ENCODE results near the gene ERRFI1. TPM values are rescaled to one million over a fixed set of nuclear protein-coding genes. Genes with fewer than 3 reads are reported as not detected.
"Not testable (repeated sequence)": the region's sequence is repeated elsewhere in the genome, so short reads cannot be mapped to it uniquely, and the experiment has no call there.

Gene ERRFI1
- total RNA-seq, 4 donors from 2014 or later, result 308 to 587 (median 435) TPM

- Histone ChIP-seq H3K27ac (replicated peaks in 1 of 4) (no peak overlapping the region), H3K36me3 (peaks cover 57 to 99% (median 85%) of the 10 kb centered on the region in 4 donors), H3K4me3 (no peak overlapping the region), H3K27me3 (no peaks in the 10 kb centered on the region), H3K4me1 (peaks cover 26 to 52% (median 45%) of the 10 kb centered on the region in 4 donors), H3K9me3 (no peaks in the 10 kb centered on the region)
- no peak for DNase-seq (ENCODE audit: extremely low spot score)
- intact Hi-C loops (cut with DNase I), result loop anchor here (10.0 kb wide), 1 partner anchor 887 kb away; no protein-coding TSS in a partner anchor
- 85% methylated on average over 4 of the region's 4 CpGs for WGBS
- no peak for TF ChIP-seq EP300 (IDR thresholded peaks at IDR 0.05)
- TF ChIP-seq POLR2A (IDR thresholded peaks at IDR 0.05; ENCODE audit: low read depth), result no peak
- TF ChIP-seq POLR2AphosphoS5 (IDR thresholded peaks at IDR 0.05), result no peak
Measured at GRCh38 chr1:7967651-7968050, 58.5 kb downstream of the ERRFI1 start.

DNA sequence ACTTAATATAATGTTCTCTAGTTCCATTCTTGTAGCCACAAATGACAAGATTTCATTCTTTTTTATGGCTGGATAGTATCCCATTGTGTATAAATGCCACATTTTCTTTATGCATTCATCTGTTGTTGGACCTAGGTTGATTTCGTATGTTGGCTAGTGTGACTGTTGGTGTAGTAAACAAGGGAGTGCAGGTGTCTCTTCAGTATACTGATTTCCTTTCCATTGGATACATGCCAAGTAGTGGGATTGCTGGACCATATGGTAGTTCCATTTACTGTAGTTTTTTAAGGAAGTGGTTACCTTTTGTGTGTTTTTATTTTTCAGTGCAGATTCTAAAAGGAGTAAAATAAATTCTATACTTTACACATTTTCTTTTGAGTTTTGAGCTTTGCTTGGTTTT, 58.9 kb downstream of the ERRFI1 start:
- Histone ChIP-seq H3K9me3 (no peaks in the 10 kb centered on the region), H3K4me1 (peaks cover 30 to 57% (median 49%) of the 10 kb centered on the region in 4 donors), H3K27me3 (no peaks in the 10 kb centered on the region), H3K27ac (replicated peaks in 1 of 4) (no peak overlapping the region), H3K4me3 (no peak overlapping the region), H3K36me3 (peaks cover 57 to 94% (median 80%) of the 10 kb centered on the region in 4 donors)
- TF ChIP-seq EP300 (IDR thresholded peaks at IDR 0.05) (no peak), POLR2A (IDR thresholded peaks at IDR 0.05; ENCODE audit: low read depth) (no peak), CTCF (IDR thresholded peaks at IDR 0.05) (no peak), POLR2AphosphoS5 (IDR thresholded peaks at IDR 0.05) (no peak)
- DNase-seq (ENCODE audit: extremely low spot score), result no peak
- 50% methylated on average over 1 of the region's 1 CpG for WGBS
- intact Hi-C loops (cut with DNase I), result loop anchor here (10.0 kb wide), 1 partner anchor 888 kb away; no protein-coding TSS in a partner anchor

- H3K9me3 ChIP-seq, result no peaks in the 10 kb centered on the region
- DNase-seq (ENCODE audit: extremely low spot score), result no peak
- H3K27me3 ChIP-seq, result no peaks in the 10 kb centered on the region
- H3K4me1 ChIP-seq, result peaks cover 38 to 71% (median 61%) of the 10 kb centered on the region in 4 donors
- H3K36me3 ChIP-seq, result peaks cover 35 to 67% (median 53%) of the 10 kb centered on the region in 4 donors
- WGBS, result 93% methylated on average over 3 of the region's 3 CpGs
- intact Hi-C loops (cut with DNase I), result loop anchor here (10.0 kb wide), 1 partner anchor 890 kb away; no protein-coding TSS in a partner anchor
- no peak overlapping the region for H3K4me3 ChIP-seq
- TF ChIP-seq POLR2A (IDR thresholded peaks at IDR 0.05; ENCODE audit: low read depth) (no peak), POLR2AphosphoS5 (IDR thresholded peaks at IDR 0.05) (no peak), CTCF (IDR thresholded peaks at IDR 0.05) (no peak), EP300 (IDR thresholded peaks at IDR 0.05) (no peak)
- H3K27ac ChIP-seq (replicated peaks in 1 of 4), result no peak overlapping the region
Measured at GRCh38 chr1:7964476-7964875, 61.6 kb downstream of the ERRFI1 start.

DNA sequence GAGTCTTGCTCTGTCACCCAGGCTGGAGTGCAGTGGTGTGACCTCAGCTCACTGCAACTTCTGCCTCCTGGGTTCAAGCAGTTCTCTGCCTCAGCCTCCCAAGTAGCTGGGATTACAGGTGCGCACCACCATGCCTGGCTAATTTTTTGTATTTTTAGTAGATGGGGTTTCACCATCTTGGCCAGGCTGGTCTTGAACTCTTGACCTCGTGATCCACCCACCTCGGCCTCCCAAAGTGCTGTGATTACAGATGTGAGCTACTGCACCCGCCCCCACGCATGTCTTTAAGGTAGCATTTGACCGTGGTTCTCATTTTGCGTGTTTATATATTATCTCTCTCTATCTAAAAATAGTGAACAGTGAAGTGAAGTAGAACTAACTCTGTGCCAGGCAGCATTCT, 62.3 kb downstream of the ERRFI1 start:
- H3K4me3 ChIP-seq; H3K27me3 ChIP-seq; H3K9me3 ChIP-seq; DNase-seq (ENCODE audit: extremely low spot score); H3K27ac ChIP-seq (replicated peaks in 1 of 4): not testable (repeated sequence)
- WGBS, result 89% methylated on average over 6 of the region's 7 CpGs
- intact Hi-C loops (cut with DNase I), result loop anchor here (10.0 kb wide), 1 partner anchor 891 kb away; no protein-coding TSS in a partner anchor
- Histone ChIP-seq H3K36me3 (peaks cover 29 to 60% (median 47%) of the 10 kb centered on the region in 4 donors), H3K4me1 (peaks cover 38 to 71% (median 61%) of the 10 kb centered on the region in 4 donors)

DNA sequence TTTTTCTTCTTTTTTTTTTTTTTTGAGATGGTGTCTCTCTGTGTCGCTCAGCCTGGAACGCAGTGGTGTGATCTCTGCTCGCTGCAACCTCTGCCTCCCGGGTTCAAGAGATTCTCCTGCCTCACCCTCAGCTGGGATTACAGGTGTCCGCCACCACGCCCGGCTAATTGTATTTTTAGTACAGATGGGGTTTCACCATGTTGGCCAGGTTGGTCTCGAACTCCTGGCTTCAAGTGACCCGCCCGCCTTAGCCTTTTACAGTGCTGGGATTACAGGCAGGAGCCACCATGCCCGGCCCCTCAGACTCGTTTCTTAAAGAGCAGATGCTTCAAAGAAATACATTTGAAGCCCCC, 62.8 kb downstream of the ERRFI1 start:
- H3K27ac ChIP-seq (replicated peaks in 1 of 4); DNase-seq (ENCODE audit: extremely low spot score); H3K9me3 ChIP-seq; H3K27me3 ChIP-seq; H3K4me3 ChIP-seq: not testable (repeated sequence)
- WGBS, result 95% methylated on average over 12 of the region's 12 CpGs
- Histone ChIP-seq H3K4me1 (peaks cover 38 to 71% (median 61%) of the 10 kb centered on the region in 4 donors), H3K36me3 (peaks cover 24 to 56% (median 42%) of the 10 kb centered on the region in 4 donors)
- intact Hi-C loops (cut with DNase I), result loop anchor here (10.0 kb wide), 1 partner anchor 891 kb away; no protein-coding TSS in a partner anchor

DNA sequence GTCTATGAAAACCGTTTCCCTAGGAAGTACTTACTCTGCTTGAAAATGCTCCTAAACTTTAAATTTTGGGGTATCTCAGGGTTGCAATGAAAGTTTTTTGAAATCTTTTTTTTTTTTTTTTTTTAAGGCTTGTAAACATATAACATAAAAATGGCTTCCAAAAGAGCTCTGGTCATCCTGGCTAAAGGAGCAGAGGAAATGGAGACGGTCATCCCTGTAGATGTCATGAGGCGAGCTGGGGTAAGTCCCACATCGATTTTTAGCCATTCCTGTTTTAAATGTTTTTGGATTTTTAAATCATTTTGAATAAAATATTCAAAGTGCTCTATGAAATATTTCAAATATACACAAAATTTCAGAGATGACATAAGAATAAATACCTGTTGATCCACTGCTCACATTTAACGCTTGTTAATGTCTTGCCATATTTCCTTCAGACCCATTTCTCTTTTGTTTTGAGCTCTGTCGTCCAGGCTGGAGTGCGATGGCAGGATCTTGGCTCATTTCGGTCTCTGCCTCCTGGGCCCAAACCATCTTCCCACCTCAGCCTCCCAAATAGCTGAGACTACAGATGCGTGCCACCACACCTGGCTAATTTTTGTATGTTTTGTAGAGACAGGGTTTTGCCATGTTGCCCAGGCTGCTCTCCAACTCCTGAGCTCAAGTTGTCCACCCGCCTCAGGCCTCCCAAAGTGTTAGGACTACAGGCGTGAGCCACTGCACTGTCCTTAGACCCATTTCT, 63.3 kb downstream of the ERRFI1 start:
- Histone ChIP-seq H3K9me3 (no peaks in the 10 kb centered on the region), H3K27ac (replicated peaks in 1 of 4) (peak overlapping the region in 1 of 4 donors; percentile 97), H3K4me1 (peaks cover 38 to 70% (median 60%) of the 10 kb centered on the region in 4 donors), H3K4me3 (peak overlapping the region; percentile 72 to 96 (median 94)), H3K36me3 (peaks cover 22 to 50% (median 41%) of the 10 kb centered on the region in 4 donors), H3K27me3 (no peaks in the 10 kb centered on the region)
- WGBS, result 83% methylated on average over 11 of the region's 11 CpGs
- TF ChIP-seq POLR2A (IDR thresholded peaks at IDR 0.05; ENCODE audit: low read depth) (no peak), CTCF (IDR thresholded peaks at IDR 0.05) (no peak), POLR2AphosphoS5 (IDR thresholded peaks at IDR 0.05) (no peak), EP300 (IDR thresholded peaks at IDR 0.05) (no peak)
- no peak for DNase-seq (ENCODE audit: extremely low spot score)
- intact Hi-C loops (cut with DNase I), result loop anchor here (10.0 kb wide), 1 partner anchor 892 kb away; no protein-coding TSS in a partner anchor

Data from esophagus muscularis mucosa (tissue), 4 donors.